GM12878 (cell line): ENCODE results near the gene PITPNM2. TPM values are rescaled to one million over a fixed set of nuclear protein-coding genes. Genes with fewer than 3 reads are reported as not detected.

Experiments
- ATAC-seq: fragments of 200-7000 bp; cut with Tn5 transposase; 3 replicates; pipeline ENCODE4 v1.9.1; 2020; ENCODE audit warnings: mild to moderate bottlenecking, moderate library complexity
- BruUV-seq: library from RNA; stranded (reverse); fragments of 400-500 nt; replicated peaks from 2 replicates; lab custom pipeline; 2021; lab: Mats Ljungman, UMichigan
- CTCF ChIA-PET: fragments of 300-600 bp; sonication (Branson Sonifier 250); formaldehyde crosslinking; extraction: SDS; loops from one replicate; lab custom pipeline; 2021; ENCODE audit warnings: inconsistent platforms; lab: Yijun Ruan, JAX
- POLR2A ChIA-PET: fragments of 350-600 bp; formaldehyde crosslinking; extraction: SDS; loops from one replicate; lab custom pipeline; 2021; ENCODE audit warnings: inconsistent platforms; lab: Charles Lee
- RAD21 ChIA-PET: fragments of 300-600 bp; sonication (Branson Sonifier 250); formaldehyde crosslinking; loops from one replicate; lab custom pipeline; 2023; ENCODE audit warnings: antibody characterized with exemption; ENCODE audit not compliant: unreplicated experiment; lab: Charles Lee
- SMC1A ChIA-PET: fragments of 300-600 bp; sonication (Branson Sonifier 250); formaldehyde crosslinking; loops from one replicate; lab custom pipeline; 2023; ENCODE audit not compliant: unreplicated experiment, uncharacterized antibody; lab: Charles Lee
- DNase-seq: peaks from one replicate; pipeline ENCODE4 v3.0.0-alpha.2; 2011; ENCODE audit warnings: low read depth, low spot score
- FAIRE-seq: peaks from 3 replicates; lab custom pipeline; 2011; peaks lifted over from hg19 to GRCh38; lab: Jason Lieb, UNC
- H2AFZ ChIP-seq: 2 replicates; pipeline ENCODE4 v1.6.0; 2011; ENCODE audit warnings: low read depth, low read length, control low read depth; ENCODE audit not compliant: control insufficient read depth
- H3K27ac ChIP-seq: 2 replicates; pipeline ENCODE4 v1.5.1; 2011; ENCODE audit warnings: control low read depth; ENCODE audit not compliant: control insufficient read depth, insufficient read depth
- H3K27me3 ChIP-seq, 2 experiments: replicated peaks in 1 of 2; 2 replicates each; pipeline versions ENCODE4 v1.6.0 to v1.6.1; 2011; ENCODE audit warnings: low read length in 1 of 2; ENCODE audit not compliant: control insufficient read depth in 2 of 2, insufficient read depth in 2 of 2
- H3K36me3 ChIP-seq, 2 experiments: 2 replicates each; pipeline ENCODE4 v1.5.1; 2011; ENCODE audit warnings: low read length in 1 of 2; ENCODE audit not compliant: control insufficient read depth in 2 of 2, insufficient read depth in 2 of 2
- H3K4me1 ChIP-seq: 2 replicates; pipeline ENCODE4 v1.6.1; 2011; ENCODE audit warnings: mild to moderate bottlenecking, low read length, moderate library complexity, mixed read lengths; ENCODE audit not compliant: control insufficient read depth, insufficient read depth
- H3K4me2 ChIP-seq: 2 replicates; pipeline ENCODE4 v1.6.0; 2011; ENCODE audit warnings: control low read depth; ENCODE audit not compliant: control insufficient read depth, insufficient read depth
- H3K4me3 ChIP-seq: fragments of 200-600 bp; sonication (generic); 2 replicates; pipeline ENCODE4 v1.5.1; 2016
- H3K79me2 ChIP-seq: 2 replicates; pipeline ENCODE4 v1.6.0; 2011; ENCODE audit warnings: low read length; ENCODE audit not compliant: control insufficient read depth, insufficient read depth
- H3K9ac ChIP-seq: 2 replicates; pipeline ENCODE4 v1.8.0; 2011; ENCODE audit warnings: low read length, control low read depth, mixed read lengths; ENCODE audit not compliant: control insufficient read depth, insufficient read depth
- H3K9me3 ChIP-seq: replicated peaks from 3 replicates; pipeline ENCODE4 v1.5.1; 2011; ENCODE audit warnings: mild to moderate bottlenecking, low read length; ENCODE audit not compliant: control insufficient read depth, insufficient read depth
- H4K20me1 ChIP-seq: 2 replicates; pipeline ENCODE4 v1.6.0; 2011; ENCODE audit not compliant: control insufficient read depth, insufficient read depth
- ATF3 ChIP-seq: IDR thresholded peaks from 2 replicates; pipeline ENCODE4 v1.6.1; 2011; ENCODE audit warnings: low read depth, mild to moderate bottlenecking, low read length, moderate library complexity, borderline replicate concordance; ENCODE audit errors: extremely low read depth
- ATF7 ChIP-seq: fragments of 450-650 bp; IDR thresholded peaks from 2 replicates; pipeline ENCODE4 v1.6.1; 2016; ENCODE audit warnings: low read depth, mild to moderate bottlenecking
- BRCA1 ChIP-seq: IDR thresholded peaks from 2 replicates; pipeline ENCODE4 v1.6.1; 2011; ENCODE audit warnings: low read depth, low read length, improper control_type of control experiment
- CBX3 ChIP-seq: fragments of 200-600 bp; sonication (generic); IDR thresholded peaks from 2 replicates; pipeline ENCODE4 v1.6.1; 2016; ENCODE audit warnings: low read depth, borderline replicate concordance
- CEBPB ChIP-seq, 2 experiments: fragments of 150-350 bp in 1 of 2; IDR thresholded peaks; 2 replicates each; pipeline ENCODE4 v1.6.1; 2012 to 2014; ENCODE audit warnings: low read depth in 2 of 2, low read length in 2 of 2, borderline replicate concordance in 1 of 2, inconsistent platforms in 1 of 2
- CHD2 ChIP-seq: IDR thresholded peaks from 2 replicates; pipeline ENCODE4 v1.6.1; 2011; ENCODE audit warnings: low read depth, low read length, improper control_type of control experiment, borderline replicate concordance
- IKZF1 ChIP-seq: fragments of 450-650 bp; conservative IDR thresholded peaks from 2 replicates; pipeline ENCODE4 v1.6.1; 2017; ENCODE audit warnings: antibody characterized with exemption, mild to moderate bottlenecking
- NR2C1 ChIP-seq: fragments of 450-650 bp; IDR thresholded peaks from 2 replicates; pipeline ENCODE4 v1.6.1; 2017; ENCODE audit warnings: antibody characterized with exemption, mild to moderate bottlenecking, moderate library complexity
- PML ChIP-seq: IDR thresholded peaks from 2 replicates; pipeline ENCODE4 v1.6.1; 2012; ENCODE audit warnings: low read length, inconsistent platforms
- PRDM15 ChIP-seq: fragments of 450-650 bp; formaldehyde crosslinking; IDR thresholded peaks from 2 replicates; pipeline ENCODE4 v1.4.0; 2020; ENCODE audit warnings: mild to moderate bottlenecking, moderate library complexity
- RFX5 ChIP-seq: IDR thresholded peaks from 2 replicates; pipeline ENCODE4 v1.6.1; 2011; ENCODE audit warnings: low read depth, low read length, improper control_type of control experiment
- SIX5 ChIP-seq: IDR thresholded peaks from 2 replicates; pipeline ENCODE4 v1.6.1; 2011; ENCODE audit warnings: mild to moderate bottlenecking, low read depth, low read length, moderate library complexity; ENCODE audit not compliant: severe bottlenecking
- STAT1 ChIP-seq: fragments of 450-650 bp; conservative IDR thresholded peaks from 2 replicates; pipeline ENCODE4 v1.6.1; 2014; ENCODE audit warnings: antibody characterized with exemption, mild to moderate bottlenecking
- TCF7 ChIP-seq: IDR thresholded peaks from 2 replicates; pipeline ENCODE4 v1.6.1; 2014; ENCODE audit warnings: antibody characterized with exemption, borderline replicate concordance
- ZZZ3 ChIP-seq: IDR thresholded peaks from 2 replicates; pipeline ENCODE4 v1.6.1; 2011; ENCODE audit warnings: low read depth; ENCODE audit not compliant: control insufficient read depth, insufficient read length
- WGBS: methylation state at CpG from one replicate; pipeline ENCODE4 v1.1.6; 2016; ENCODE audit warnings: low lambda C conversion rate; ENCODE audit not compliant: insufficient replicate concordance, insufficient coverage; ENCODE audit errors: missing lambda C conversion rate; 5-methylcytosine and 5-hydroxymethylcytosine counted together
- in situ Hi-C: fragments of 300-500 bp; cut with MboI; formaldehyde crosslinking; loops from 9 replicates; pipeline ENCODE4 v1.14.3; 2018; ENCODE audit warnings: mixed read lengths
- intact Hi-C: fragments of 100-400 bp; cut with micrococcal nuclease; formaldehyde crosslinking; loops from one replicate; pipeline ENCODE4 v1.14.2; 2022; ENCODE audit not compliant: unreplicated experiment
- polyA plus RNA-seq, 11 experiments: library from polyadenylated mRNA; depleted of rRNA in 4 of 11; unstranded in 6 of 11; stranded (reverse) in 5 of 11; fragments of >200 nt; fragmentation: Nextera tagmentation in 4 of 11; fragmentation: Illumina TruSeq in 1 of 11; extraction: Ambion mirVana in 4 of 11; extraction: Trizol in 1 of 11; gene quantifications; 1 replicate in 1 of 11; 2 replicates in 10 of 11; pipeline versions ENCODE4 v1.2.1 to v1.2.3, GENCODE V29; 2011 to 2016; ENCODE audit warnings: inconsistent platforms in 2 of 11, missing spikeins in 2 of 11, low read depth in 1 of 11
- total RNA-seq, 4 experiments: library from RNA; depleted of rRNA in 3 of 4; stranded (reverse); fragments of >200 nt in 3 of 4; fragmentation: Illumina TruSeq in 1 of 4; extraction: Trizol in 1 of 4; gene quantifications; 2 replicates each; pipeline versions ENCODE4 v1.2.1 to v1.2.3, GENCODE V29; 2013 to 2021

The PITPNM2 gene
- total and polyA plus RNA-seq, 10 of the 15 experiments (the other 5 are each of a cell fraction or from before 2014, with no cell fraction given) = 0.03 to 1.0 (median 0.24) TPM; not detected in 1

- no peak for TF ChIP-seq ATF3
- TF ChIP-seq IKZF1 = no peak
- TF ChIP-seq SIX5 = no peak
- TF ChIP-seq RFX5 = no peak
- TF ChIP-seq PRDM15 (CRISPR knock-in tag) = no peak
- no peak for TF ChIP-seq BRCA1
Measured at GRCh38 chr12:123111498-123112165, 39.3 kb downstream of the PITPNM2 start (continued).

- 46% methylated on average over 3 of the region's 3 CpGs for WGBS
- Histone ChIP-seq H4K20me1 (no peaks in the 10 kb centered on the region), H3K4me1 (peaks cover 9% of the 10 kb centered on the region), H3K27me3 (no peaks in the 10 kb centered on the region), H2AFZ (no peak overlapping the region), H3K9me3 (no peaks in the 10 kb centered on the region), H3K9ac (no peak overlapping the region), H3K4me3 (no peak overlapping the region), H3K4me2 (no peak overlapping the region), H3K79me2 (no peaks in the 10 kb centered on the region), H3K27ac (no peak overlapping the region), H3K36me3 (no peaks in the 10 kb centered on the region)
- ChIA-PET RAD21 (interaction anchor here (1.5 kb wide), 1 partner anchor 65 kb away, joined by 3 read pairs; no protein-coding TSS in a partner anchor), POLR2A (interaction anchor here (0.5 kb wide), 1 partner anchor 190 kb away, joined by 4 read pairs; no protein-coding TSS in a partner anchor), SMC1A (interaction anchor here (1.6 kb wide), 1 partner anchor 10 kb away, joined by 4 read pairs; no protein-coding TSS in a partner anchor), CTCF (no interaction called here)
- BruUV-seq = no TSS peak
- FAIRE-seq (no peak), DNase-seq (no peak), ATAC-seq (no peak)
- TF ChIP-seq ATF7 (no peak), ZZZ3 (no peak), TCF7 (no peak), CHD2 (no peak), STAT1 (no peak), NR2C1 (no peak), CEBPB (IDR thresholded peaks at IDR 0.05; ENCODE audit: borderline replicate concordance in 1 of 2, low read depth in 2 of 2, low read length in 2 of 2) (no peak), PML (no peak), CBX3 (no peak)
- intact Hi-C loops = no loop called here
- in situ Hi-C loops = no loop called here
Measured at GRCh38 chr12:123109319-123109772, 41.5 kb downstream of the PITPNM2 start.
